HEK293 (cell line): ENCODE data around the gene DSTN.

Experiments
- CTCF ChIA-PET: fragments of 350-600 bp; formaldehyde crosslinking; extraction: SDS; loops from one replicate; lab custom pipeline; 2021; ENCODE audit warnings: antibody characterized with exemption; lab: Yijun Ruan, JAX
- POLR2A ChIA-PET: fragments of 300-600 bp; formaldehyde crosslinking; extraction: SDS; loops from one replicate; lab custom pipeline; 2020; ENCODE audit warnings: antibody characterized with exemption, inconsistent platforms; lab: Yijun Ruan, JAX
- H3K27ac ChIP-seq: fragments of 200-500 bp; sonication (Bioruptor generic); 2 replicates; pipeline ENCODE4 v1.5.1; 2014; ENCODE audit warnings: low read depth, low read length, control low read depth, inconsistent platforms; ENCODE audit errors: extremely low read depth
- H3K36me3 ChIP-seq, 2 experiments: fragments of 200-500 bp in 1 of 2; sonication (Bioruptor generic) in 1 of 2; 1 replicate in 1 of 2; 2 replicates in 1 of 2; pipeline ENCODE4 v1.5.1; 2014 to 2017; ENCODE audit warnings: inconsistent platforms in 2 of 2, low read length in 2 of 2; ENCODE audit not compliant: control insufficient read depth in 2 of 2, insufficient read depth in 1 of 2
- H3K4me1 ChIP-seq: fragments of 200-500 bp; sonication (Bioruptor generic); 2 replicates; pipeline ENCODE4 v1.5.1; 2014; ENCODE audit warnings: mild to moderate bottlenecking, low read length, inconsistent platforms; ENCODE audit not compliant: control insufficient read depth, insufficient read depth
- H3K4me3 ChIP-seq: 2 replicates; pipeline ENCODE4 v1.5.1; 2011; ENCODE audit warnings: low read depth, mild to moderate bottlenecking, control low read depth, low read length, moderate library complexity
- H3K9me3 ChIP-seq: fragments of 200-500 bp; sonication (Bioruptor generic); 2 replicates; pipeline ENCODE4 v1.5.1; 2014; ENCODE audit warnings: low read depth, low read length, inconsistent platforms; ENCODE audit not compliant: control insufficient read depth, insufficient read depth
- ZBTB48 ChIP-seq: fragments of 450-650 bp; formaldehyde crosslinking; IDR thresholded peaks from 2 replicates; pipeline ENCODE4 v1.5.1; 2016; ENCODE audit warnings: missing biosample characterization, missing genetic modification characterization
- ZBTB7A ChIP-seq: fragments of 450-650 bp; formaldehyde crosslinking; IDR thresholded peaks from 2 replicates; pipeline ENCODE4 v1.5.1; 2016; ENCODE audit warnings: low read depth, missing biosample characterization, missing genetic modification characterization
- ZNF133 ChIP-seq: fragments of 450-650 bp; formaldehyde crosslinking; IDR thresholded peaks from 2 replicates; pipeline ENCODE4 v1.5.1; 2016; ENCODE audit warnings: missing biosample characterization, missing genetic modification characterization
- ZNF16 ChIP-seq: fragments of 450-650 bp; formaldehyde crosslinking; IDR thresholded peaks from 2 replicates; pipeline ENCODE4 v1.5.1; 2016; ENCODE audit warnings: low read depth, missing biosample characterization, missing genetic modification characterization
- ZNF174 ChIP-seq: fragments of 450-650 bp; formaldehyde crosslinking; IDR thresholded peaks from 2 replicates; pipeline ENCODE4 v1.5.0; 2017; ENCODE audit warnings: missing biosample characterization, mild to moderate bottlenecking, missing genetic modification characterization
- ZNF19 ChIP-seq: fragments of 450-650 bp; formaldehyde crosslinking; IDR thresholded peaks from 2 replicates; pipeline ENCODE4; 2016; ENCODE audit warnings: missing biosample characterization, missing genetic modification characterization, low read depth
- ZNF266 ChIP-seq: fragments of 450-650 bp; formaldehyde crosslinking; IDR thresholded peaks from 2 replicates; pipeline ENCODE4 v1.5.1; 2016; ENCODE audit warnings: missing biosample characterization, missing genetic modification characterization, low read depth
- ZNF311 ChIP-seq: fragments of 450-650 bp; formaldehyde crosslinking; IDR thresholded peaks from 2 replicates; pipeline ENCODE4 v1.5.1; 2017; ENCODE audit warnings: missing biosample characterization, missing genetic modification characterization, borderline replicate concordance
- ZNF341 ChIP-seq: fragments of 450-650 bp; formaldehyde crosslinking; IDR thresholded peaks from 2 replicates; pipeline ENCODE4; 2016; ENCODE audit warnings: low read depth, missing biosample characterization, missing genetic modification characterization
- ZNF366 ChIP-seq: fragments of 450-650 bp; formaldehyde crosslinking; conservative IDR thresholded peaks from 2 replicates; pipeline ENCODE4 v1.5.1; 2016; ENCODE audit warnings: missing biosample characterization, missing genetic modification characterization
- ZNF394 ChIP-seq: fragments of 450-650 bp; formaldehyde crosslinking; IDR thresholded peaks from 2 replicates; pipeline ENCODE4 v1.5.1; 2016; ENCODE audit warnings: missing biosample characterization, missing genetic modification characterization, mild to moderate bottlenecking, moderate library complexity, borderline replicate concordance
- ZNF426 ChIP-seq: fragments of 450-650 bp; formaldehyde crosslinking; IDR thresholded peaks from 2 replicates; pipeline ENCODE4 v1.5.1; 2017; ENCODE audit warnings: missing biosample characterization, missing genetic modification characterization, mild to moderate bottlenecking, inconsistent platforms, moderate library complexity
- ZNF513 ChIP-seq: fragments of 450-650 bp; IDR thresholded peaks from 2 replicates; pipeline ENCODE4 v1.5.1; 2018; ENCODE audit warnings: missing biosample characterization, missing genetic modification characterization
- ZNF626 ChIP-seq: fragments of 450-650 bp; sonication (Bioruptor Pico); formaldehyde crosslinking; IDR thresholded peaks from 2 replicates; pipeline ENCODE4 v1.5.1; 2018; ENCODE audit warnings: missing biosample characterization, missing genetic modification characterization, inconsistent platforms
- ZNF654 ChIP-seq: fragments of 450-650 bp; formaldehyde crosslinking; IDR thresholded peaks from 2 replicates; pipeline ENCODE4 v1.5.1; 2016; ENCODE audit warnings: low read depth, missing biosample characterization, missing genetic modification characterization
- ZNF777 ChIP-seq: fragments of 450-650 bp; formaldehyde crosslinking; IDR thresholded peaks from 2 replicates; pipeline ENCODE4 v1.5.1; 2017; ENCODE audit warnings: missing biosample characterization, missing genetic modification characterization, borderline replicate concordance
- ZNF843 ChIP-seq: fragments of 450-650 bp; formaldehyde crosslinking; IDR thresholded peaks from 2 replicates; pipeline ENCODE4 v1.5.1; 2016; ENCODE audit warnings: missing biosample characterization, missing genetic modification characterization
- ZSCAN16 ChIP-seq: fragments of 450-650 bp; formaldehyde crosslinking; IDR thresholded peaks from 2 replicates; pipeline ENCODE4 v1.5.1; 2016; ENCODE audit warnings: missing biosample characterization, missing genetic modification characterization
- TF ChIP-seq, protein P1 (sequence below): fragments of 450-650 bp; formaldehyde crosslinking; IDR thresholded peaks from 2 replicates; pipeline ENCODE4 v1.5.1; 2016; ENCODE audit warnings: missing biosample characterization, missing genetic modification characterization
- TF ChIP-seq, protein P2 (sequence below): fragments of 450-650 bp; formaldehyde crosslinking; IDR thresholded peaks from 2 replicates; pipeline ENCODE4 v1.5.1; 2016; ENCODE audit warnings: missing biosample characterization, missing genetic modification characterization, borderline replicate concordance

DSTN gene

GRCh38 chr20:17655286-17655651 is 85.4 kb downstream of the DSTN start:
- no peak for TF ChIP-seq ZBTB48
- no peak for TF ChIP-seq ZNF311
- no peak for TF ChIP-seq ZBTB7A (tag by site-specific recombination)
- TF ChIP-seq ZNF16 (tag by site-specific recombination), result no peak
- TF ChIP-seq, protein P1, sequence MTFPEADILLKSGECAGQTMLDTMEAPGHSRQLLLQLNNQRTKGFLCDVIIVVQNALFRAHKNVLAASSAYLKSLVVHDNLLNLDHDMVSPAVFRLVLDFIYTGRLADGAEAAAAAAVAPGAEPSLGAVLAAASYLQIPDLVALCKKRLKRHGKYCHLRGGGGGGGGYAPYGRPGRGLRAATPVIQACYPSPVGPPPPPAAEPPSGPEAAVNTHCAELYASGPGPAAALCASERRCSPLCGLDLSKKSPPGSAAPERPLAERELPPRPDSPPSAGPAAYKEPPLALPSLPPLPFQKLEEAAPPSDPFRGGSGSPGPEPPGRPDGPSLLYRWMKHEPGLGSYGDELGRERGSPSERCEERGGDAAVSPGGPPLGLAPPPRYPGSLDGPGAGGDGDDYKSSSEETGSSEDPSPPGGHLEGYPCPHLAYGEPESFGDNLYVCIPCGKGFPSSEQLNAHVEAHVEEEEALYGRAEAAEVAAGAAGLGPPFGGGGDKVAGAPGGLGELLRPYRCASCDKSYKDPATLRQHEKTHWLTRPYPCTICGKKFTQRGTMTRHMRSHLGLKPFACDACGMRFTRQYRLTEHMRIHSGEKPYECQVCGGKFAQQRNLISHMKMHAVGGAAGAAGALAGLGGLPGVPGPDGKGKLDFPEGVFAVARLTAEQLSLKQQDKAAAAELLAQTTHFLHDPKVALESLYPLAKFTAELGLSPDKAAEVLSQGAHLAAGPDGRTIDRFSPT (tag by site-specific recombination), result no peak
- TF ChIP-seq ZNF394, result no peak
- TF ChIP-seq ZNF19 (tag by site-specific recombination), result no peak
- TF ChIP-seq ZNF626, result no peak
- TF ChIP-seq ZNF133 (tag by site-specific recombination), result no peak
- TF ChIP-seq ZNF341 (tag by site-specific recombination), result no peak
- CTCF ChIA-PET, result interaction anchor here (0.6 to 2.1 kb wide), 19 partner anchors 11 to 886 kb away, joined by 3 to 19 read pairs (median 4); partner anchors contain the start of gene RRBP1
- Histone ChIP-seq H3K4me1 (peaks cover 3% of the 10 kb centered on the region; the same call in 1 of the 2 replicates), H3K4me3 (no peak overlapping the region), H3K27ac (no peak overlapping the region), H3K9me3 (no peaks in the 10 kb centered on the region), H3K36me3 (peaks cover 0 to 48% of the 10 kb centered on the region in 2 experiments; a peak in 2 of 3 replicates)
- POLR2A ChIA-PET, result no interaction called here

DNA sequence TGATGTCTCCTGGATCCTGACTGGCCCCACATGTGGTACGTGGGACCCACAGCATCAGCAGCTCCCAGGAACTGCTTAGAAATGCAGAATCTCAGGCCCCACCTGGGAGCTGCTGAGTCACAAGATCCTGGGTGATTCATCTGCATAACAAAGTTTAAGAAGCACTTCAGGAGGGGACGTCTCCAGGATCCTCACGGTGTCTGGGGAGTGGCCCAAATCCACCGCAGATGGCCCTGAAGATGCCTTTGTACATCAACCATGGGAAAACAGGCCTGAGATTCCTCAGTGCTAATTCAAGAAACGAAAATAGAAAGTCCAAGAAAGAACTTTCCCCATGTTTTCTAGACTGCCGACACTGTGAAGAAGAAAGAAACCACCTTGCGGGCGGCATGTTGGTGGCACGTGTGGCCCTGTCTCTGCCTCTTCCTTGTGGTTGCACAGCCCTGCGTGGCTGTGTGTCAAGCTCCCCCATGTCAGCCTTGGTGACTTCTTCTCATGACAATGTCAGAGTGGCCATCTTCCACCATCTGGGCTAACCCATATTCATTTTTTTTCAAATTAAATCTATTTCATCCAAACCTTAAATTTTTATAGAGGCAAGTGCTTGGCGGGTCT is 86.1 kb downstream of the DSTN start:
- Histone ChIP-seq H3K36me3 (peaks cover 0 to 48% of the 10 kb centered on the region in 2 experiments; a peak in 2 of 3 replicates), H3K4me1 (peaks cover 3% of the 10 kb centered on the region; the same call in 1 of the 2 replicates), H3K9me3 (no peaks in the 10 kb centered on the region), H3K27ac (no peak overlapping the region), H3K4me3 (no peak overlapping the region)
- TF ChIP-seq ZNF843 (tag by site-specific recombination) (no peak), ZNF174 (tag by site-specific recombination) (no peak), ZNF777 (tag by site-specific recombination) (no peak), ZNF654 (tag by site-specific recombination) (no peak), ZNF266 (no peak), ZNF513 (tag by site-specific recombination) (no peak), ZNF366 (tag by site-specific recombination) (no peak), ZSCAN16 (tag by site-specific recombination) (no peak), ZNF426 (tag by site-specific recombination) (no peak)
- TF ChIP-seq, protein P2, sequence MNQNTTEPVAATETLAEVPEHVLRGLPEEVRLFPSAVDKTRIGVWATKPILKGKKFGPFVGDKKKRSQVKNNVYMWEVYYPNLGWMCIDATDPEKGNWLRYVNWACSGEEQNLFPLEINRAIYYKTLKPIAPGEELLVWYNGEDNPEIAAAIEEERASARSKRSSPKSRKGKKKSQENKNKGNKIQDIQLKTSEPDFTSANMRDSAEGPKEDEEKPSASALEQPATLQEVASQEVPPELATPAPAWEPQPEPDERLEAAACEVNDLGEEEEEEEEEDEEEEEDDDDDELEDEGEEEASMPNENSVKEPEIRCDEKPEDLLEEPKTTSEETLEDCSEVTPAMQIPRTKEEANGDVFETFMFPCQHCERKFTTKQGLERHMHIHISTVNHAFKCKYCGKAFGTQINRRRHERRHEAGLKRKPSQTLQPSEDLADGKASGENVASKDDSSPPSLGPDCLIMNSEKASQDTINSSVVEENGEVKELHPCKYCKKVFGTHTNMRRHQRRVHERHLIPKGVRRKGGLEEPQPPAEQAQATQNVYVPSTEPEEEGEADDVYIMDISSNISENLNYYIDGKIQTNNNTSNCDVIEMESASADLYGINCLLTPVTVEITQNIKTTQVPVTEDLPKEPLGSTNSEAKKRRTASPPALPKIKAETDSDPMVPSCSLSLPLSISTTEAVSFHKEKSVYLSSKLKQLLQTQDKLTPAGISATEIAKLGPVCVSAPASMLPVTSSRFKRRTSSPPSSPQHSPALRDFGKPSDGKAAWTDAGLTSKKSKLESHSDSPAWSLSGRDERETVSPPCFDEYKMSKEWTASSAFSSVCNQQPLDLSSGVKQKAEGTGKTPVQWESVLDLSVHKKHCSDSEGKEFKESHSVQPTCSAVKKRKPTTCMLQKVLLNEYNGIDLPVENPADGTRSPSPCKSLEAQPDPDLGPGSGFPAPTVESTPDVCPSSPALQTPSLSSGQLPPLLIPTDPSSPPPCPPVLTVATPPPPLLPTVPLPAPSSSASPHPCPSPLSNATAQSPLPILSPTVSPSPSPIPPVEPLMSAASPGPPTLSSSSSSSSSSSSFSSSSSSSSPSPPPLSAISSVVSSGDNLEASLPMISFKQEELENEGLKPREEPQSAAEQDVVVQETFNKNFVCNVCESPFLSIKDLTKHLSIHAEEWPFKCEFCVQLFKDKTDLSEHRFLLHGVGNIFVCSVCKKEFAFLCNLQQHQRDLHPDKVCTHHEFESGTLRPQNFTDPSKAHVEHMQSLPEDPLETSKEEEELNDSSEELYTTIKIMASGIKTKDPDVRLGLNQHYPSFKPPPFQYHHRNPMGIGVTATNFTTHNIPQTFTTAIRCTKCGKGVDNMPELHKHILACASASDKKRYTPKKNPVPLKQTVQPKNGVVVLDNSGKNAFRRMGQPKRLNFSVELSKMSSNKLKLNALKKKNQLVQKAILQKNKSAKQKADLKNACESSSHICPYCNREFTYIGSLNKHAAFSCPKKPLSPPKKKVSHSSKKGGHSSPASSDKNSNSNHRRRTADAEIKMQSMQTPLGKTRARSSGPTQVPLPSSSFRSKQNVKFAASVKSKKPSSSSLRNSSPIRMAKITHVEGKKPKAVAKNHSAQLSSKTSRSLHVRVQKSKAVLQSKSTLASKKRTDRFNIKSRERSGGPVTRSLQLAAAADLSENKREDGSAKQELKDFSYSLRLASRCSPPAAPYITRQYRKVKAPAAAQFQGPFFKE, result no peak
- TF ChIP-seq, all 188 proteins: peak for 0
- POLR2A ChIA-PET, result interaction anchor here (1.1 kb wide), 1 partner anchor 27 kb away, joined by 3 read pairs; the partner anchor contains the start of gene RRBP1
- CTCF ChIA-PET, result interaction anchor here (0.8 to 2.1 kb wide), 10 partner anchors 10 to 282 kb away, joined by 3 to 19 read pairs (median 6); partner anchors contain the start of gene RRBP1
